ENCODE measurements around the gene ADRM1.

Gene ADRM1

DNA sequence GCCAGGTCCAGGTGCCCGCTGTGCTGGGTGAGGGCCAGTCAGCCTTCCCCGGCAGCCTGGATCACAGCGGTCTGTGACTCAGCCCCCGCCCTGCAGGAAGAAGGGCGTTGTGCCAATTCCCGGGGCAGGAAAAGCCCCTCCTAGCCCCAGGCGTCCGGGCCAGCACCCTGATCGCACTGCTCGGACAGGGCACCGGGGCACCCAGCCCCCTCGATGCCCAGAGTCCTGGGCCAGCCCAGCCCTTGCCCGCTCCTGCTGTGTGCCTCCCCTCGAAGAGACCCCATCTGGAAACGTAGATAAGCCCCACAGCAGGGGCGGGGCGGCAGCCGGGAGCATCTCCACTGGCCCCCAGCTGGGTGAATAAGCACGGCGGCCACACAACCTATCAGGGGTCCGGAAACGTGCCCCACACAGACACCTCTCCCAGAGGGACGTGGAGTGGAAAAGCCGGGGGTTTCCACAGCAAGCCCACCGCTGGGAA, 54.4 kb downstream of the ADRM1 start:
- H3K27ac ChIP-seq = peak overlapping the region; percentile 98
- no peak for TF ChIP-seq ZFX (IDR thresholded peaks at IDR 0.05)
- TF ChIP-seq, protein P1, sequence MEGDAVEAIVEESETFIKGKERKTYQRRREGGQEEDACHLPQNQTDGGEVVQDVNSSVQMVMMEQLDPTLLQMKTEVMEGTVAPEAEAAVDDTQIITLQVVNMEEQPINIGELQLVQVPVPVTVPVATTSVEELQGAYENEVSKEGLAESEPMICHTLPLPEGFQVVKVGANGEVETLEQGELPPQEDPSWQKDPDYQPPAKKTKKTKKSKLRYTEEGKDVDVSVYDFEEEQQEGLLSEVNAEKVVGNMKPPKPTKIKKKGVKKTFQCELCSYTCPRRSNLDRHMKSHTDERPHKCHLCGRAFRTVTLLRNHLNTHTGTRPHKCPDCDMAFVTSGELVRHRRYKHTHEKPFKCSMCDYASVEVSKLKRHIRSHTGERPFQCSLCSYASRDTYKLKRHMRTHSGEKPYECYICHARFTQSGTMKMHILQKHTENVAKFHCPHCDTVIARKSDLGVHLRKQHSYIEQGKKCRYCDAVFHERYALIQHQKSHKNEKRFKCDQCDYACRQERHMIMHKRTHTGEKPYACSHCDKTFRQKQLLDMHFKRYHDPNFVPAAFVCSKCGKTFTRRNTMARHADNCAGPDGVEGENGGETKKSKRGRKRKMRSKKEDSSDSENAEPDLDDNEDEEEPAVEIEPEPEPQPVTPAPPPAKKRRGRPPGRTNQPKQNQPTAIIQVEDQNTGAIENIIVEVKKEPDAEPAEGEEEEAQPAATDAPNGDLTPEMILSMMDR (conservative IDR thresholded peaks at IDR 0.05) = no peak

DNA sequence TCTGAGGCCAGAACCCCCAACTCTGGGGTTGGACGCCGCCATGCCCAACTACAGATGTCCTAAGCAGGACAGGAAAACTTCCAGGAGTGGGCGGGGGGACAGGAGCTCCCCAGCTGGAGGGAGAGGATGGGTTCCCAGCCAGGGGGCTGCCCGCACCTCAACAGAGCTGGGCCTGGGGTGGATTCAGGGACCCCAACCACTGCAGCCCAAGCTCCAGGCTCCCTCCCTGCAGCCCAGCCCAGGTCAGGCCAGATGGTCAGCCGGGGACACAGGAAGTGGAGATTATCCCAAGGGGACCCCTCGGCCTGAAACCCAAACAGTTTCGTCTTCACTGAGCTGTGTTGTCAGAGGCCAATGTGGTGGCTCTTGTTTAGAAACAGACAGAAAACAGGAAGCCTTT, 54.9 kb downstream of the ADRM1 start:
- H3K27ac ChIP-seq = peak overlapping the region; percentile 98
- TF ChIP-seq, protein P1 (conservative IDR thresholded peaks at IDR 0.05) = no peak
- no peak for TF ChIP-seq ZFX (IDR thresholded peaks at IDR 0.05)
